NAMALWA (cell line): ENCODE measurements around the gene YWHAH.
A peak's percentile ranks its signal among the peaks of the same experiment; 100 is the strongest.
"Not testable (repeated sequence)": the region's sequence is repeated elsewhere in the genome, so short reads cannot be mapped to it uniquely, and the experiment has no call there.

Experiments used
- DNase-seq: peaks from one replicate; pipeline ENCODE4 v3.0.0-alpha.2; 2015; ENCODE audit warnings: low spot score

YWHAH gene

DNA sequence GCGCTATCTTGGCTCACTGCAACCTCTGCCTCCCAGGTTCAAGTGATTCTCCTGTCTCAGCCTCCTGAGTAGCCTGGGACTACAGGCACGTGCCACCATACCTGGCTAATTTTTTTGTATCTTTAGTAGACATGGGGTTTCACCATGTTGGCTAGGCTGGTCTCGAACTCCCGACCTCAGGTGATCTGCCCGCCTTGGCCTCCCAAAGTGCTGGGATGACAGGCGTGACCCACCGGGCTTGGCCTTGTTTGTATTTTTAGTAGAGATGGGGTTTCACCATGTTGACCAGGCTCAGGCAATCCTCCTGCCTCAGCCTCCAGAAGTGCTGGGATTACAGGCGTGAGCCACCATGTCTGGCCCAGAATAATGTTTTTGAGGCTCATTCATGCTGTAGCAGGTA, 37.6 kb downstream of the YWHAH start:
- not testable (repeated sequence) for DNase-seq

GRCh38 chr22:31983911-31984656, 39.7 kb downstream of the YWHAH start:
- no peak for DNase-seq

GRCh38 chr22:31987218-31987617, 42.9 kb downstream of the YWHAH start:
- DNase-seq, result no peak

GRCh38 chr22:31991102-31991839, 46.9 kb downstream of the YWHAH start:
- no peak for DNase-seq

DNA sequence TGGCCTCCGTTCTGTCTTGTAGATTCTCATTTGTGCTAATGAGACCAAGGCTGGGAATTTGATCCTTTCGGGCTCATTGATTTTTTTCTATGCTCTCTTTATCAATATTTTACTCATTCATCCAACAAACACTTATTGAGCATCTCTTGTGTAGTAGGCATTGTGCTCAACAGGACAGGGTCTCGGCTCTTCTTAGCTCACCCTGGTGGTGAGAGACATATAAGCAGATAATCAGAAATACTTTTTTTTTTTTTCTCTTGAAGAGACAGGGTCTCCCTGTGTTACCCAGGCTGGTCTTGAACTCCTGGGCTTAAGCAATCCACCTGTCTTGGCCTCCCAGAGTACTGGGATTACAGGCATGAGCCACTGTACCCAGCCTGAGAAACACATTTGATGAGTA, 50.7 kb downstream of the YWHAH start:
- DNase-seq, result peak; percentile 48

- DNase-seq, result no peak
Observed at GRCh38 chr22:31995807-31996206, 51.5 kb downstream of the YWHAH start.

DNA sequence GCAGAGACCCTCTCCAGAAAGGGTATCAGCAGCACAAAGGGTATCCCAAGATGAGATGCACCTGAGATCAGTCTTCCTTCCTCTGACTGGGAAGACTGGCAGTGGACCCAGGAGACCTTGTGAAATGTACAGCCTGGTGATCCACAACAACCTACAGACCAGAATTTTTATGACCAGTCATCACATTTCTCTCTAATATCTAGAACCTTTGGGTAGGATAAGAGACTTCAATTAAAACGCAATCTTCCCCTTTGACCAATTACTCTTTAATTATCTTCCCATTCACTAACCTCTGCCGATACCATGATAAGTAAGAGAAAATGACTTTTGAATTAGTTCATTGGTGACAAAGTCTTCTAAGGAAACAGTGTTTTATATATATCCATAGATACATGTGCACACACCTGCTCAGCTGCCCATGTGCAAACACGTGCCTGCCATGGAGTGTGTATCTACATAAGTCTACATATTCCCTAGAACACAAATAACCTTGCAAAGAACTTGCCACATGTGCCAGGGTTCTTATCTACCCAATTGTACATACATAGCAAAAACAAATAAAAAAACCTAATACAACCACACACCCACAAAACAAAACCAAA, 54.5 kb downstream of the YWHAH start:
- DNase-seq, result no peak

GRCh38 chr22:32000181-32000580, 55.8 kb downstream of the YWHAH start:
- DNase-seq, result no peak

GRCh38 chr22:32005453-32005852, 61.1 kb downstream of the YWHAH start:
- DNase-seq, result no peak
